HG02763 (cell line): ENCODE results near the gene COL4A2.
"Not testable (repeated sequence)": the region's sequence is repeated elsewhere in the genome, so short reads cannot be mapped to it uniquely, and the experiment has no call there.

Experiments
- ATAC-seq: cut with Tn5 transposase; IDR thresholded peaks from one replicate; pipeline ENCODE4 v1.9.1; 2021; ENCODE audit warnings: mild to moderate bottlenecking, moderate library complexity; ENCODE audit not compliant: unreplicated experiment

The COL4A2 gene

GRCh38 chr13:110305544-110305943 lies 1.5 kb upstream of the COL4A2 start:
- no peak for ATAC-seq

- no peak for ATAC-seq
Measured at GRCh38 chr13:110305949-110306339, 1.1 kb upstream of the COL4A2 start.

- ATAC-seq = no peak
Measured at GRCh38 chr13:110306340-110306959, 634 bp upstream of the COL4A2 start.

- ATAC-seq = no peak
Measured at GRCh38 chr13:110307767-110308655, 927 bp downstream of the COL4A2 start.

GRCh38 chr13:110308656-110309359 lies 1.7 kb downstream of the COL4A2 start:
- no peak for ATAC-seq

GRCh38 chr13:110309661-110310524 lies 2.8 kb downstream of the COL4A2 start:
- no peak for ATAC-seq

GRCh38 chr13:110310541-110311442 lies 3.7 kb downstream of the COL4A2 start:
- ATAC-seq = no peak

- no peak for ATAC-seq
Measured at GRCh38 chr13:110311443-110312338, 4.6 kb downstream of the COL4A2 start.

GRCh38 chr13:110312339-110313031 lies 5.4 kb downstream of the COL4A2 start:
- ATAC-seq = no peak

- ATAC-seq = not testable (repeated sequence)
Measured at GRCh38 chr13:110313261-110313660, 6.2 kb downstream of the COL4A2 start.

GRCh38 chr13:110313733-110314132 lies 6.6 kb downstream of the COL4A2 start:
- not testable (repeated sequence) for ATAC-seq

- no peak for ATAC-seq
Measured at GRCh38 chr13:110314516-110315245, 7.6 kb downstream of the COL4A2 start.

GRCh38 chr13:110316196-110316595 lies 9.1 kb downstream of the COL4A2 start:
- no peak for ATAC-seq

- no peak for ATAC-seq
Measured at GRCh38 chr13:110317093-110317492, 10.0 kb downstream of the COL4A2 start.

GRCh38 chr13:110317496-110318195 lies 10.6 kb downstream of the COL4A2 start:
- ATAC-seq = no peak

GRCh38 chr13:110318920-110319319 lies 11.8 kb downstream of the COL4A2 start:
- ATAC-seq = no peak

- no peak for ATAC-seq
Measured at GRCh38 chr13:110319397-110319773, 12.3 kb downstream of the COL4A2 start.
